Spleen (tissue), 11 donors: ENCODE results near the gene SV2C. TPM values are rescaled to one million over a fixed set of nuclear protein-coding genes. Genes with fewer than 3 reads are reported as not detected.

ENCODE experiments used
- DNase-seq: peaks from one replicate; pipeline ENCODE4 v3.0.0-alpha.2; 2020
- H3K27ac ChIP-seq, 8 donors: fragments of 200-600 bp; sonication (generic) in 7 of 8; 1 replicate in 4 of 8; 2 replicates in 4 of 8; pipeline versions ENCODE4 v1.5.0 to v1.8.0; 2016 to 2021; ENCODE audit warnings: inconsistent platforms in 4 of 8, mild to moderate bottlenecking in 4 of 8, moderate library complexity in 1 of 8
- H3K27me3 ChIP-seq, 7 donors: fragments of 200-600 bp; sonication (generic) in 6 of 7; replicated peaks in 1 of 7; 1 replicate in 4 of 7; 2 replicates in 3 of 7; pipeline versions ENCODE4 v1.5.0 to v1.8.0; 2016 to 2021; ENCODE audit warnings: inconsistent platforms in 3 of 7, mild to moderate bottlenecking in 1 of 7
- H3K36me3 ChIP-seq, 6 donors: fragments of 200-600 bp; sonication (generic) in 5 of 6; 1 replicate in 4 of 6; 2 replicates in 2 of 6; pipeline versions ENCODE4 v1.5.0 to v1.8.0; 2016 to 2021; ENCODE audit warnings: inconsistent platforms in 2 of 6
- H3K4me1 ChIP-seq, 6 donors: fragments of 200-600 bp; sonication (generic) in 5 of 6; 1 replicate in 3 of 6; 2 replicates in 3 of 6; pipeline versions ENCODE4 v1.5.0 to v1.8.0; 2016 to 2021; ENCODE audit warnings: inconsistent platforms in 3 of 6
- H3K4me3 ChIP-seq, 8 donors: fragments of 200-600 bp; sonication (generic) in 7 of 8; 1 replicate in 4 of 8; 2 replicates in 4 of 8; pipeline versions ENCODE4 v1.5.0 to v1.8.0; 2016 to 2021; ENCODE audit warnings: inconsistent platforms in 4 of 8, mild to moderate bottlenecking in 4 of 8, moderate library complexity in 2 of 8
- H3K9me3 ChIP-seq, 8 donors: fragments of 200-600 bp; sonication (generic) in 7 of 8; 1 replicate in 4 of 8; 2 replicates in 4 of 8; pipeline versions ENCODE4 v1.5.0 to v1.8.0; 2016 to 2021; ENCODE audit warnings: inconsistent platforms in 4 of 8
- CTCF ChIP-seq, 11 experiments: fragments of 200-600 bp in 7 of 11; fragments of 450-650 bp in 4 of 11; sonication (generic) in 4 of 11; IDR thresholded peaks in 8 of 11; conservative IDR thresholded peaks in 3 of 11; 1 replicate in 7 of 11; 2 replicates in 4 of 11; pipeline versions ENCODE4 v1.4.0 to v1.8.0; 2016 to 2021; ENCODE audit warnings: antibody characterized with exemption in 11 of 11, inconsistent platforms in 4 of 11, mild to moderate bottlenecking in 1 of 11
- POLR2A ChIP-seq, 3 donors: fragments of 450-650 bp; IDR thresholded peaks; one replicate each; pipeline ENCODE4 v1.5.1; 2017; ENCODE audit warnings: antibody characterized with exemption in 3 of 3, mild to moderate bottlenecking in 1 of 3
- POLR2AphosphoS5 ChIP-seq, 3 donors: sonication (generic); formaldehyde crosslinking; IDR thresholded peaks; one replicate each; pipeline ENCODE4 v1.5.1; 2017; ENCODE audit warnings: antibody characterized with exemption in 3 of 3
- WGBS, 5 donors: extraction: QIAGEN DNeasy Blood & Tissue Kit in 3 of 5; methylation state at CpG; one replicate each; pipeline versions ENCODE4 v1.1.5 to v1.1.7; 2013 to 2018; 5-methylcytosine and 5-hydroxymethylcytosine counted together
- intact Hi-C: fragments of 100-400 bp; cut with DNase I; formaldehyde crosslinking; loops from one replicate; pipeline ENCODE4 v1.15.0; 2023; ENCODE audit warnings: low total_unique reads
- polyA plus RNA-seq, 3 donors: library from polyadenylated mRNA; stranded (reverse); fragments of 200-250 nt; gene quantifications; one replicate each; pipeline ENCODE4 v1.2.1, GENCODE V29; 2013
- total RNA-seq, 7 donors: library from RNA; depleted of rRNA in 3 of 7; stranded (reverse); fragments of >200 nt in 3 of 7; fragmentation: NEBNext Ultra II Directional in 4 of 7; extraction: Animal tissue kit (Norgen Biotek cat#: 25700) in 4 of 7; gene quantifications; one replicate each; pipeline versions ENCODE4 v1.1.0 to v1.2.1, GENCODE V29; 2016 to 2021
- donor health status: healthy with polysubstance abuse.
- donor health status: DM: no; HTN: no; CAD: no; lungs with moderate emphysema.
- donor health status: DM: no; HTN: no; CAD: no.
- donor health status: Bipolar disorder and iron deficiency.
- donor health status: healthy.
- donor health status: DM: no; HTN: no; CAD: no.
- donor health status: DM: yes; HTN: yes; CAD: no.

The SV2C gene
- total and polyA plus RNA-seq, 10 donors = 0.02 to 0.43 (median 0.11) TPM

GRCh38 chr5:76199336-76200318 lies 116.4 kb downstream of the SV2C start:
- no peaks in the 10 kb centered on the region for H3K36me3 ChIP-seq
- no peak overlapping the region for H3K4me3 ChIP-seq
- DNase-seq = no peak
- 49 to 65% (median 55%) methylated on average over 6 of the region's 6 CpGs for WGBS, 5 donors
- no peak overlapping the region for H3K27ac ChIP-seq
- H3K9me3 ChIP-seq = no peaks in the 10 kb centered on the region
- intact Hi-C loops = no loop called here
- peaks cover 0 to 5% (median 0%) of the 10 kb centered on the region in 7 donors for H3K27me3 ChIP-seq
- H3K4me1 ChIP-seq = no peaks in the 10 kb centered on the region
- TF ChIP-seq POLR2AphosphoS5 (IDR thresholded peaks at IDR 0.05) (no peak), POLR2A (IDR thresholded peaks at IDR 0.05) (no peak), CTCF (IDR thresholded peaks at IDR 0.05 in 8 of 11, conservative IDR thresholded peaks at IDR 0.05 in 3 of 11) (no peak)

GRCh38 chr5:76202182-76202581 lies 119.0 kb downstream of the SV2C start:
- intact Hi-C loops = no loop called here

GRCh38 chr5:76204191-76204590 lies 121.0 kb downstream of the SV2C start:
- 81 to 91% (median 88%) methylated on average over 1 of the region's 1 CpG for WGBS, 5 donors
- no peaks in the 10 kb centered on the region for H3K27me3 ChIP-seq
- H3K9me3 ChIP-seq = peaks cover 0 to 3% (median 2%) of the 10 kb centered on the region in 8 donors
- no peak overlapping the region for H3K27ac ChIP-seq
- H3K36me3 ChIP-seq = no peaks in the 10 kb centered on the region
- no peak for DNase-seq
- H3K4me1 ChIP-seq = no peaks in the 10 kb centered on the region
- intact Hi-C loops = no loop called here
- no peak overlapping the region for H3K4me3 ChIP-seq
- TF ChIP-seq CTCF (IDR thresholded peaks at IDR 0.05 in 8 of 11, conservative IDR thresholded peaks at IDR 0.05 in 3 of 11) = no peak
- TF ChIP-seq POLR2AphosphoS5 (IDR thresholded peaks at IDR 0.05) = no peak
- TF ChIP-seq POLR2A (IDR thresholded peaks at IDR 0.05) = no peak

More at GRCh38 chr5:76202182-76202581, 119.0 kb downstream of the SV2C start:
- Histone ChIP-seq H3K36me3 (no peaks in the 10 kb centered on the region), H3K4me1 (no peaks in the 10 kb centered on the region), H3K9me3 (no peaks in the 10 kb centered on the region), H3K27ac (no peak overlapping the region), H3K4me3 (no peak overlapping the region), H3K27me3 (no peaks in the 10 kb centered on the region)
- TF ChIP-seq POLR2AphosphoS5 (IDR thresholded peaks at IDR 0.05) (no peak), CTCF (IDR thresholded peaks at IDR 0.05 in 8 of 11, conservative IDR thresholded peaks at IDR 0.05 in 3 of 11) (no peak), POLR2A (IDR thresholded peaks at IDR 0.05) (no peak)
- WGBS, 5 donors = 74 to 94% (median 80%) methylated on average over 5 of the region's 5 CpGs
- no peak for DNase-seq

GRCh38 chr5:76204713-76205112 lies 121.5 kb downstream of the SV2C start:
- Histone ChIP-seq H3K36me3 (no peaks in the 10 kb centered on the region), H3K9me3 (peaks cover 0 to 8% (median 7%) of the 10 kb centered on the region in 8 donors), H3K27me3 (no peaks in the 10 kb centered on the region), H3K27ac (no peak overlapping the region), H3K4me3 (no peak overlapping the region), H3K4me1 (no peaks in the 10 kb centered on the region)
- TF ChIP-seq POLR2AphosphoS5 (IDR thresholded peaks at IDR 0.05) (no peak), CTCF (IDR thresholded peaks at IDR 0.05 in 8 of 11, conservative IDR thresholded peaks at IDR 0.05 in 3 of 11) (no peak), POLR2A (IDR thresholded peaks at IDR 0.05) (no peak)
- WGBS, 5 donors = 53 to 70% (median 60%) methylated on average over 3 of the region's 3 CpGs
- no peak for DNase-seq
- intact Hi-C loops = no loop called here
